Mesenchymal stem cell (in vitro differentiated cells and primary cell): ENCODE results near the gene FANCE.

ENCODE experiments used
- DNase-seq: peaks from one replicate; pipeline ENCODE4 v3.0.0-alpha.2; 2013
- H2AFZ ChIP-seq: one replicate; pipeline ENCODE4 v1.6.1; 2013; ENCODE audit warnings: low read depth, mild to moderate bottlenecking, control low read depth, inconsistent platforms, low read length, moderate library complexity
- H2AK5ac ChIP-seq: 2 replicates; pipeline ENCODE4 v1.6.1; 2013; ENCODE audit warnings: low read length, moderate library complexity, mild to moderate bottlenecking, inconsistent platforms; ENCODE audit not compliant: severe bottlenecking
- H2BK120ac ChIP-seq: one replicate; pipeline ENCODE4 v1.6.1; 2013; ENCODE audit warnings: low read depth, mild to moderate bottlenecking, inconsistent platforms, low read length, moderate library complexity
- H2BK12ac ChIP-seq, 2 experiments: one replicate each; pipeline ENCODE4 v1.6.1; 2013; ENCODE audit warnings: inconsistent platforms in 2 of 2, low read length in 2 of 2, mild to moderate bottlenecking in 2 of 2, moderate library complexity in 2 of 2, control low read depth in 1 of 2
- H2BK15ac ChIP-seq: one replicate; pipeline ENCODE4 v1.6.1; 2013; ENCODE audit warnings: mild to moderate bottlenecking, low read depth, inconsistent platforms; ENCODE audit not compliant: poor library complexity, severe bottlenecking
- H2BK5ac ChIP-seq: 2 replicates; pipeline ENCODE4 v1.6.1; 2013; ENCODE audit warnings: low read depth, mild to moderate bottlenecking, low read length, control low read depth, inconsistent platforms; ENCODE audit not compliant: poor library complexity, severe bottlenecking
- H3K14ac ChIP-seq, 2 experiments: one replicate each; pipeline ENCODE4 v1.6.1; 2013; ENCODE audit warnings: inconsistent platforms in 2 of 2, low read length in 2 of 2, control low read depth in 1 of 2, mild to moderate bottlenecking in 1 of 2, moderate library complexity in 1 of 2
- H3K18ac ChIP-seq, 2 experiments: one replicate each; pipeline ENCODE4 v1.6.1; 2013; ENCODE audit warnings: inconsistent platforms in 2 of 2, low read length in 2 of 2, control low read depth in 1 of 2, low read depth in 1 of 2, mild to moderate bottlenecking in 1 of 2
- H3K23ac ChIP-seq, 2 experiments: one replicate each; pipeline ENCODE4 v1.6.1; 2013; ENCODE audit warnings: inconsistent platforms in 2 of 2, low read length in 2 of 2, mild to moderate bottlenecking in 2 of 2, moderate library complexity in 2 of 2, control low read depth in 1 of 2
- H3K27ac ChIP-seq: 2 replicates; pipeline ENCODE4 v1.5.1; 2013; ENCODE audit warnings: mild to moderate bottlenecking, moderate library complexity, low read length, control low read depth, inconsistent platforms; ENCODE audit not compliant: poor library complexity, severe bottlenecking
- H3K27me3 ChIP-seq, 2 experiments: 2 replicates each; pipeline versions ENCODE4 v1.6.1 to v1.7.0; 2013; ENCODE audit warnings: low read length in 2 of 2, mild to moderate bottlenecking in 2 of 2, moderate library complexity in 2 of 2, control low read depth in 1 of 2, inconsistent platforms in 1 of 2; ENCODE audit not compliant: control insufficient read depth in 1 of 2, insufficient read depth in 1 of 2
- H3K36me3 ChIP-seq, 2 experiments: 2 replicates each; pipeline versions ENCODE4 v1.6.1 to v1.7.0; 2013; ENCODE audit warnings: low read length in 2 of 2, control low read depth in 1 of 2, inconsistent platforms in 1 of 2, low read depth in 1 of 2, mild to moderate bottlenecking in 1 of 2; ENCODE audit not compliant: insufficient read depth in 2 of 2, control insufficient read depth in 1 of 2
- H3K4ac ChIP-seq, 2 experiments: one replicate each; pipeline ENCODE4 v1.6.1; 2013; ENCODE audit warnings: inconsistent platforms in 2 of 2, low read length in 2 of 2, mild to moderate bottlenecking in 2 of 2, moderate library complexity in 2 of 2, control low read depth in 1 of 2, low read depth in 1 of 2
- H3K4me1 ChIP-seq: 2 replicates; pipeline ENCODE4 v1.6.1; 2013; ENCODE audit warnings: low read depth, low read length, control low read depth; ENCODE audit not compliant: control insufficient read depth, insufficient read depth
- H3K4me2 ChIP-seq: 2 replicates; pipeline ENCODE4 v1.6.1; 2013; ENCODE audit warnings: low read length, mild to moderate bottlenecking, inconsistent platforms; ENCODE audit not compliant: poor library complexity, severe bottlenecking
- H3K4me3 ChIP-seq, 2 experiments: 2 replicates each; pipeline versions ENCODE4 v1.5.1 to v1.7.0; 2013; ENCODE audit warnings: low read length in 2 of 2, mild to moderate bottlenecking in 2 of 2, control low read depth in 1 of 2, low read depth in 1 of 2; ENCODE audit not compliant: insufficient read depth in 1 of 2
- H3K79me1 ChIP-seq: replicated peaks from 2 replicates; pipeline ENCODE4 v1.6.1; 2013; ENCODE audit warnings: mild to moderate bottlenecking, control low read depth, low read length, inconsistent platforms; ENCODE audit not compliant: poor library complexity, severe bottlenecking
- H3K9ac ChIP-seq: 2 replicates; pipeline ENCODE4 v1.7.0; 2013; ENCODE audit warnings: mild to moderate bottlenecking, low read length, moderate library complexity
- H3K9me3 ChIP-seq: 2 replicates; pipeline ENCODE4 v1.7.0; 2013; ENCODE audit warnings: mild to moderate bottlenecking, low read length; ENCODE audit not compliant: control insufficient read depth
- H4K8ac ChIP-seq: one replicate; pipeline ENCODE4 v1.6.1; 2013; ENCODE audit warnings: inconsistent platforms, mild to moderate bottlenecking, low read length, moderate library complexity
- H4K91ac ChIP-seq: one replicate; pipeline ENCODE4 v1.6.1; 2013; ENCODE audit warnings: mild to moderate bottlenecking, low read length, inconsistent platforms
- WGBS: methylation state at CpG from one replicate; pipeline ENCODE4 v1.1.7; 2013; ENCODE audit warnings: mixed read lengths; 5-methylcytosine and 5-hydroxymethylcytosine counted together

The FANCE gene

DNA sequence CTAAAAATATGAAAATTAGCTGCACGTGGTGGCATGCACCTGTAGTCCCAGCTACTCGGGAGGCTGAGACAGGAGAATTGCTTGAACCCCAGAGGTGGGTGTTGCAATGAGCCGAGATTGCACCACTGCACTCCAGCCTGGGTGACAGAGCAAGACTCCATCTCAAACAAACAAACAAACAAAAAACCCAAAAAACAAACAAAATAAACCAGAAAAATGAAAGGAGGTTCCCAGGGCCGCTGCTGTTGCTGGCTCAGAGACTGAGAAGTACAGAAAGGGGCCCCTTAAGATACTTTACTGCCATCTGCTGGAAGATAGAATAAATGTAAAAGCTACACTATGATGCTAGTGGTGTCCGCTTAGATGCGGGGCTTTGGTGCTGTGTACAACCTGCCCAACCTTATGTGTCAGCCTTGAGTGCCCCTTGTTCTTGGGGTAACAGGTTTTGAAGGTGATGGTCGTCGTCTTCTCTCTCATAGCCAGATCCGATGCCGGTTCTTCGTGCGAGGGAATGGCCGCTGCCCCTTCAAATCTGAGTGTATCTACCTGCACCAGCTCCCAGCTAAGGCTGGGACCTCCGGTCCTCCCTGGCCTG lies 2.8 kb upstream of the FANCE start:
- no peak overlapping the region for H3K23ac ChIP-seq
- no peaks in the 10 kb centered on the region for H3K9me3 ChIP-seq
- peak; percentile 81 for DNase-seq
- H2BK120ac ChIP-seq = no peak overlapping the region
- no peak overlapping the region for H3K14ac ChIP-seq
- no peaks in the 10 kb centered on the region for H3K36me3 ChIP-seq
- H2BK15ac ChIP-seq = no peak overlapping the region
- H3K4me2 ChIP-seq = no peak overlapping the region
- 35% methylated on average over 14 of the region's 14 CpGs for WGBS
- H3K18ac ChIP-seq = no peak overlapping the region
- no peak overlapping the region for H2BK5ac ChIP-seq
- H3K4ac ChIP-seq = no peak overlapping the region
- H3K4me3 ChIP-seq = no peak overlapping the region
- H3K4me1 ChIP-seq = peaks cover 10% of the 10 kb centered on the region
- no peak overlapping the region for H3K27ac ChIP-seq
- no peaks in the 10 kb centered on the region for H3K79me1 ChIP-seq
- no peak overlapping the region for H2BK12ac ChIP-seq
- H4K91ac ChIP-seq = no peak overlapping the region
- no peak overlapping the region for H2AFZ ChIP-seq
- H3K9ac ChIP-seq = no peak overlapping the region
- no peak overlapping the region for H2AK5ac ChIP-seq
- H4K8ac ChIP-seq = no peak overlapping the region
- peaks cover 11 to 12% of the 10 kb centered on the region in 2 experiments for H3K27me3 ChIP-seq

DNA sequence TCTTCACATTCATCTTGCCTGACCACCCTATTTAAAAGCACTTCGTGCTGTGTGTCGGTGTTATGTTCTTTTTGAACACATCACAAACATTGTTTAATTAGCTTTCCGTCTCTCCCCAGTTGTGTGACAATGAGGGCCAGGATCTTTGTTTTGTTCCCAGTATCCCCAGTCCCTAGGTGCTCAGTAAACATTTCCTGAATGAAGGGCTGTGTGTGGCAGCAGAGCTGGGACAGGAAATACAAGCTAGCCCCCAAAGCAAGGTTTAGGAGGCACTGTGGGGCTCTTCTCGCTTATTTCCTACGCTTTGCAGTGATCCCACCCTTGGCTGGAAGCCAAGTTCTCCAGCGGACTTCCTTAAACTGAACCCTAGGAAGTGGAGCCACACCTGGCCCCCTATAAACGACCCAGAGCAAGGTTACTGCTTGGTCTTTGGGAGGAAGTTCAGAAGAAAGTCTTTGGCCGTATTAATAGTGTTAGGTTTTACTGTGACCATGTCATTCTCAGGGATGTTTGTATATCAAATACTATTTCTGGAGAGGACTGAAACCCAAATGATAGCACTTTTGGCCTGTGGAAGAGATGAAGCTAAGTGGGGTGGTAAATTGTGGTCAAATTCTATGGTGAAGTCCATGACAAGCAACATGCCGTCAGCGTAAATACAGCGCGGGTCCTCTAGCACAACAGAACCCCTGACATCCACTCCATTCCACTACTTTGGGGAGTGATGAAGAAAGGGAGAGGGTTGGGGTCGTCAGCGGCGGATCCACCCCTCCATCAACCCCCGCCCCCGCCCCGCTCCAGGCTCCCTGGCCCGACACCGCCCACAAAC lies 570 bp upstream of the FANCE start:
- H3K4me2 ChIP-seq = peak overlapping the region; percentile 52
- no peak overlapping the region for H3K27ac ChIP-seq
- no peak overlapping the region for H3K4ac ChIP-seq
- no peak overlapping the region for H2BK15ac ChIP-seq
- no peaks in the 10 kb centered on the region for H3K79me1 ChIP-seq
- no peak overlapping the region for H3K23ac ChIP-seq
- H2BK5ac ChIP-seq = no peak overlapping the region
- peaks cover 10% of the 10 kb centered on the region for H3K4me1 ChIP-seq
- H3K36me3 ChIP-seq = peaks cover 3 to 8% of the 10 kb centered on the region in 2 experiments
- no peaks in the 10 kb centered on the region for H3K9me3 ChIP-seq
- H3K14ac ChIP-seq = no peak overlapping the region
- H3K4me3 ChIP-seq = peak overlapping the region; percentile 59 to 82
- no peak overlapping the region for H4K91ac ChIP-seq
- H2BK120ac ChIP-seq = no peak overlapping the region
- peaks cover 11 to 12% of the 10 kb centered on the region in 2 experiments for H3K27me3 ChIP-seq
- peak overlapping the region; percentile 77 for H2AFZ ChIP-seq
- H3K9ac ChIP-seq = peak overlapping the region; percentile 10
- H2BK12ac ChIP-seq = no peak overlapping the region
- peak overlapping the region in 1 of 2 experiments; percentile 56 for H3K18ac ChIP-seq
- H4K8ac ChIP-seq = no peak overlapping the region
- no peak overlapping the region for H2AK5ac ChIP-seq
- DNase-seq = no peak
- WGBS = 38% methylated on average over 15 of the region's 20 CpGs

DNA sequence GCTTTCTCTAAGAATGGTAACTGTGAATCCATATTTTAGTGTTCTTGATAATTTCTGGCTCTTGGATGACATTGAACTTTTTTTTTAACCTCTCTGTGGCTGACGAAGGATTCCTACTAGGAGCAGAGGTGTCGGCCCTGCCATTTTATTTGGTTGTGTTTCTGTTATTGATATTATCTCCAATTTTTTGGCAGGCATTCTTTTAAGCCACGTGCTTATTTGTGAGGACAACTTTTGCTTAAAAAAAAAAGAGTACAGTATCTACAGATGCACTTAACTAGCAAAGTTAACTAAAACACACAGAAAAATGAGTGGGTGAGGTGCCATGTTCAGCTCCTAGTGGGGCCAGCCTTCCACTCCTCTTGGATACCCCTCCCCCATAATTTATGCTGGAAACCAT lies 1.1 kb downstream of the FANCE start:
- DNase-seq = no peak
- Histone ChIP-seq H2BK120ac (no peak overlapping the region), H4K91ac (no peak overlapping the region), H2BK15ac (no peak overlapping the region), H3K4ac (no peak overlapping the region), H2BK12ac (no peak overlapping the region), H4K8ac (no peak overlapping the region), H3K18ac (no peak overlapping the region), H2AFZ (no peak overlapping the region), H3K4me3 (peak overlapping the region in 1 of 2 experiments; percentile 85), H3K9me3 (no peaks in the 10 kb centered on the region), H3K27me3 (peaks cover 8 to 12% of the 10 kb centered on the region in 2 experiments), H2BK5ac (no peak overlapping the region), H3K14ac (no peak overlapping the region), H3K36me3 (peaks cover 3 to 16% of the 10 kb centered on the region in 2 experiments), H3K79me1 (no peaks in the 10 kb centered on the region), H3K4me1 (peaks cover 10% of the 10 kb centered on the region), H2AK5ac (no peak overlapping the region), H3K27ac (no peak overlapping the region), H3K23ac (no peak overlapping the region), H3K4me2 (no peak overlapping the region), H3K9ac (peak overlapping the region; percentile 76)
- 65% methylated on average over 2 of the region's 3 CpGs for WGBS

DNA sequence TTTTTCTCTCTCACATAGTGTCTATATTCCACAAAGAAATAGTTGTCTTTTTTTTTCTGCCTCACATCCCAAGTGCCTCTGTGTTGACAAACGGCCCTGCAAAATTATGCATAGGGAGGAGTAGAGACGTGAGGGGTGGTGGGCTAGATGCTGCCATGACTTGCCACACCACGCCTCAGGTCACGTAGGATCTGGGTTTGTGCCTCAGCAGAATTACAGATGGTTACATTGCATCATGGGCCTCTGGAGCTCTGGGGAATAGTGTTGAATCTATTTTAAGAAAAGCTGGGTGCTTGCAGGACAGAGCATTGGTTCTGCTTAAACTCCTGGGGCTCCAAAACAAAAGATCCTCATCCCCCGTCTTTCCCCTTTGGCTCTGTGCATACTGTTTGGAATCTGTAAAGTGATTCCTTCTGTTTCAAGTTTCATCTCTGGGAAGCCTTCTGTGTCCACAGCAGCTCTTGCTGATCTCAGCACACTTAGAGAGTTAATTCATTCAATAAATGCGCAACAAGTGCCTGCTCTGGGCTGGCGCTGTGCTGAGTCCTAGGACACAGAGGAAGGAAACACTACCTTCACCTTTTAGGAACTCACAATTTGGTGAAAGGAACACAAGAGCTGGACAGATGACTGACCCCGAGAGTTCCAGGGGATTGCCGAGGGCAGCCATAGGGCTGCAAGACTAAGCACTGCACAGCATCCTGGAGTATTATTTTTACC lies 2.4 kb downstream of the FANCE start:
- Histone ChIP-seq H3K27ac (no peak overlapping the region), H3K27me3 (peaks cover 8 to 12% of the 10 kb centered on the region in 2 experiments), H3K14ac (no peak overlapping the region), H2BK5ac (no peak overlapping the region), H2BK12ac (no peak overlapping the region), H3K4ac (no peak overlapping the region), H3K4me1 (peaks cover 10% of the 10 kb centered on the region), H4K8ac (no peak overlapping the region), H3K4me3 (peak overlapping the region in 1 of 2 experiments; percentile 26), H3K18ac (no peak overlapping the region), H3K36me3 (peaks cover 3 to 25% of the 10 kb centered on the region in 2 experiments), H3K79me1 (no peaks in the 10 kb centered on the region), H3K4me2 (no peak overlapping the region), H2AK5ac (no peak overlapping the region), H3K9me3 (no peaks in the 10 kb centered on the region), H2BK15ac (no peak overlapping the region), H2BK120ac (no peak overlapping the region), H3K23ac (no peak overlapping the region), H2AFZ (no peak overlapping the region), H4K91ac (no peak overlapping the region), H3K9ac (peak overlapping the region; percentile 23)
- no peak for DNase-seq
- WGBS = 89% methylated on average over 9 of the region's 9 CpGs
